NT2/D1 (cell line): ENCODE data around the gene RUNX3.

Source experiments
- SUZ12 ChIP-seq: IDR thresholded peaks from 2 replicates; pipeline ENCODE4 v1.6.1; 2011; ENCODE audit not compliant: insufficient read length, insufficient read depth; ENCODE audit errors: extremely low read depth
- YY1 ChIP-seq: IDR thresholded peaks from 2 replicates; pipeline ENCODE4 v1.6.1; 2011; ENCODE audit not compliant: insufficient read length, insufficient read depth
- ZNF274 ChIP-seq: IDR thresholded peaks from 2 replicates; pipeline ENCODE4 v1.6.1; 2011; ENCODE audit warnings: mild to moderate bottlenecking, low read depth, low read length

- no peak for TF ChIP-seq SUZ12
- TF ChIP-seq ZNF274, result no peak
- no peak for TF ChIP-seq YY1
Observed at GRCh38 chr1:24888061-24888970, 41.8 kb downstream of the RUNX3 start.
